Hepatocyte (in vitro differentiated cells): ENCODE measurements around the gene AKAP6.

ENCODE experiments used
- CTCF ChIP-seq: fragments of 200-600 bp; sonication (generic); IDR thresholded peaks from 2 replicates; pipeline ENCODE4 v1.5.1; 2016; ENCODE audit warnings: antibody characterized with exemption, mild to moderate bottlenecking; ENCODE audit not compliant: poor library complexity
- EZH2 ChIP-seq: fragments of 200-600 bp; sonication (generic); IDR thresholded peaks from 2 replicates; pipeline ENCODE4 v1.6.1; 2016; ENCODE audit warnings: antibody characterized with exemption, mild to moderate bottlenecking, borderline replicate concordance

- no peak for TF ChIP-seq CTCF
- TF ChIP-seq EZH2: no peak
These were observed 147.4 kb downstream of the AKAP6 start for GRCh38 chr14:32476532-32476931.
